ENCODE measurements around the gene RAPGEF1. TPM values are rescaled to one million over a fixed set of nuclear protein-coding genes. Genes with fewer than 3 reads are reported as not detected.

RAPGEF1 gene
- total and polyA plus RNA-seq, 2 donors (not counting 3 experiments of a cell fraction or from before 2014, with no cell fraction given): 50.0 to 124 TPM

Small RNAs within 50 kb of the gene (small RNA-seq; reads per million reads assigned to genes)
- gene EIF4A1P3 (ENCODE audit: insufficient read depth, insufficient read length, low read depth, low replicate concordance) (not detected), gene RF00272 (ENCODE audit: insufficient read depth, insufficient read length, low read depth, low replicate concordance) (not detected), gene RN7SL328P (ENCODE audit: insufficient read depth, insufficient read length, low read depth, low replicate concordance) (not detected)

Other genes with a start within 250 kb of the RAPGEF1 start
- gene POMT1, start 237.2 kb downstream of the RAPGEF1 start, total RNA-seq: 39.1 and 44.7 TPM in 2 replicates
- gene POMT1, start 237.2 kb downstream of the RAPGEF1 start, polyA plus RNA-seq: 53.9 and 55.6 TPM in 2 replicates
- gene UCK1, start 208.8 kb downstream of the RAPGEF1 start, total RNA-seq: 23.6 and 24.1 TPM in 2 replicates
- 28.0 and 30.1 TPM in 2 replicates for gene UCK1, start 208.8 kb downstream of the RAPGEF1 start, polyA plus RNA-seq
- not detected in 2 replicates for gene PRRT1B, start 194.6 kb downstream of the RAPGEF1 start, total RNA-seq
- gene PRRT1B, start 194.6 kb downstream of the RAPGEF1 start, polyA plus RNA-seq: not detected in 2 replicates